BJ (cell line): ENCODE measurements around the gene GALNT17. TPM values are rescaled to one million over a fixed set of nuclear protein-coding genes. Genes with fewer than 3 reads are reported as not detected.

Experiments used
- CTCF ChIA-PET: fragments of 350-600 bp; formaldehyde crosslinking; extraction: SDS; loops from one replicate; lab custom pipeline; 2021; ENCODE audit warnings: antibody characterized with exemption, inconsistent platforms; lab: Yijun Ruan, JAX
- POLR2A ChIA-PET: fragments of 300-600 bp; sonication (Branson Sonifier 250); formaldehyde crosslinking; extraction: SDS; loops from one replicate; lab custom pipeline; 2021; ENCODE audit warnings: antibody characterized with exemption; lab: Charles Lee
- DNase-seq: peaks from one replicate; pipeline ENCODE4 v3.0.0-alpha.2; 2011; ENCODE audit warnings: low read depth
- H3K27me3 ChIP-seq: 2 replicates; pipeline ENCODE4 v1.6.0; 2011; ENCODE audit warnings: low read length; ENCODE audit not compliant: control insufficient read depth, insufficient read depth
- H3K36me3 ChIP-seq: 2 replicates; pipeline ENCODE4 v1.5.1; 2011; ENCODE audit warnings: low read length; ENCODE audit not compliant: control insufficient read depth, insufficient read depth
- H3K4me3 ChIP-seq: 2 replicates; pipeline ENCODE4 v1.5.1; 2011; ENCODE audit warnings: low read depth, mild to moderate bottlenecking, control low read depth, low read length
- polyA plus RNA-seq: library from polyadenylated mRNA; depleted of rRNA; stranded (reverse); fragments of >200 nt; gene quantifications from 2 replicates; pipeline ENCODE4 v1.2.3, GENCODE V29; 2011
- TF ChIP-seq, protein P1 (sequence below): IDR thresholded peaks from 2 replicates; pipeline ENCODE4 v1.5.1; 2011; ENCODE audit warnings: low read depth, mild to moderate bottlenecking, control low read depth, inconsistent platforms, low read length, moderate library complexity; ENCODE audit not compliant: insufficient read depth

Gene GALNT17
- polyA plus RNA-seq, 1 experiment = not detected

DNA sequence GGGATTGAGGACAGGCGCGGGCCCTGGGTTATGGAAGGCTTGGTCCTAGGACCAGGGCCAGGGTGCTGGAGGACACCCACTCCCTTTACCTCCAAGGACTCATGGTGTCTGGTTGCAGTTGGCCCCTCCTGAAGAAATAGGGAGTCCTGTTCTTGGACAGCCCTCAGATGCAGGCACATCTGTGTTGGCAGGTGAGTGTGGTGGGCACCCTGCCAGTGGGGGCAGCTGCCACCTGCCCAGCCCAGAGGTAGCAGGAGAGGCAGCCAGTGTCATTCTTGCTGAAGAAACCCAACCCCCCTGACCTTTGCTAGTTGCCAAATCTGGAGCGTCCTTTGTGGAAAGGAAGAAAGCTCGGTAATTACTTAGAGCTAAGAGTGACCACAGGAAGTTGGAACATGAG lies 8.3 kb downstream of the GALNT17 start:
- H3K27me3 ChIP-seq = no peaks in the 10 kb centered on the region
- POLR2A ChIA-PET = no interaction called here
- TF ChIP-seq, protein P1, sequence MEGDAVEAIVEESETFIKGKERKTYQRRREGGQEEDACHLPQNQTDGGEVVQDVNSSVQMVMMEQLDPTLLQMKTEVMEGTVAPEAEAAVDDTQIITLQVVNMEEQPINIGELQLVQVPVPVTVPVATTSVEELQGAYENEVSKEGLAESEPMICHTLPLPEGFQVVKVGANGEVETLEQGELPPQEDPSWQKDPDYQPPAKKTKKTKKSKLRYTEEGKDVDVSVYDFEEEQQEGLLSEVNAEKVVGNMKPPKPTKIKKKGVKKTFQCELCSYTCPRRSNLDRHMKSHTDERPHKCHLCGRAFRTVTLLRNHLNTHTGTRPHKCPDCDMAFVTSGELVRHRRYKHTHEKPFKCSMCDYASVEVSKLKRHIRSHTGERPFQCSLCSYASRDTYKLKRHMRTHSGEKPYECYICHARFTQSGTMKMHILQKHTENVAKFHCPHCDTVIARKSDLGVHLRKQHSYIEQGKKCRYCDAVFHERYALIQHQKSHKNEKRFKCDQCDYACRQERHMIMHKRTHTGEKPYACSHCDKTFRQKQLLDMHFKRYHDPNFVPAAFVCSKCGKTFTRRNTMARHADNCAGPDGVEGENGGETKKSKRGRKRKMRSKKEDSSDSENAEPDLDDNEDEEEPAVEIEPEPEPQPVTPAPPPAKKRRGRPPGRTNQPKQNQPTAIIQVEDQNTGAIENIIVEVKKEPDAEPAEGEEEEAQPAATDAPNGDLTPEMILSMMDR = no peak
- no peaks in the 10 kb centered on the region for H3K36me3 ChIP-seq
- H3K4me3 ChIP-seq = no peak overlapping the region
- CTCF ChIA-PET = no interaction called here
- DNase-seq = no peak

DNA sequence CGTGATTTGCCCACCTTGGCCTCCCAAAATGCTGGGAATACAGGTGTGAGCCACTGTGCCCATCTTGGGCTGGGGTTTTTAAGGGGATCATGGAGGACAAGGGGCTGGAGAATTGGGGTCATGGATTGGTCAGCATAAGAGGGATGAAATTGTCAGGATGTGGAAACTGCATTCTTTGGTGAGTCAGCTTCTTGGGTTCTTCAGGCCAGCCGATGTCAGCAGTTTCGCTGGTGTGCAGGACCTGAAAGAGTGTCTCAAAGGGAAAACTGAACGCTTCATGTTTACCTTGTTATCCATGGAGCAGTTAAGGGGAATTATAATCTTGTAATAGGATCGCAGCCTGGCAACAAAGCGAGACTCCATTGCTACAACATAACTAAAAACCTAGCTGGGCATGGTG lies 13.0 kb downstream of the GALNT17 start:
- CTCF ChIA-PET = no interaction called here
- TF ChIP-seq, protein P1 = no peak
- POLR2A ChIA-PET = no interaction called here
- no peaks in the 10 kb centered on the region for H3K27me3 ChIP-seq
- H3K4me3 ChIP-seq = no peak overlapping the region
- DNase-seq = no peak
- no peaks in the 10 kb centered on the region for H3K36me3 ChIP-seq

DNA sequence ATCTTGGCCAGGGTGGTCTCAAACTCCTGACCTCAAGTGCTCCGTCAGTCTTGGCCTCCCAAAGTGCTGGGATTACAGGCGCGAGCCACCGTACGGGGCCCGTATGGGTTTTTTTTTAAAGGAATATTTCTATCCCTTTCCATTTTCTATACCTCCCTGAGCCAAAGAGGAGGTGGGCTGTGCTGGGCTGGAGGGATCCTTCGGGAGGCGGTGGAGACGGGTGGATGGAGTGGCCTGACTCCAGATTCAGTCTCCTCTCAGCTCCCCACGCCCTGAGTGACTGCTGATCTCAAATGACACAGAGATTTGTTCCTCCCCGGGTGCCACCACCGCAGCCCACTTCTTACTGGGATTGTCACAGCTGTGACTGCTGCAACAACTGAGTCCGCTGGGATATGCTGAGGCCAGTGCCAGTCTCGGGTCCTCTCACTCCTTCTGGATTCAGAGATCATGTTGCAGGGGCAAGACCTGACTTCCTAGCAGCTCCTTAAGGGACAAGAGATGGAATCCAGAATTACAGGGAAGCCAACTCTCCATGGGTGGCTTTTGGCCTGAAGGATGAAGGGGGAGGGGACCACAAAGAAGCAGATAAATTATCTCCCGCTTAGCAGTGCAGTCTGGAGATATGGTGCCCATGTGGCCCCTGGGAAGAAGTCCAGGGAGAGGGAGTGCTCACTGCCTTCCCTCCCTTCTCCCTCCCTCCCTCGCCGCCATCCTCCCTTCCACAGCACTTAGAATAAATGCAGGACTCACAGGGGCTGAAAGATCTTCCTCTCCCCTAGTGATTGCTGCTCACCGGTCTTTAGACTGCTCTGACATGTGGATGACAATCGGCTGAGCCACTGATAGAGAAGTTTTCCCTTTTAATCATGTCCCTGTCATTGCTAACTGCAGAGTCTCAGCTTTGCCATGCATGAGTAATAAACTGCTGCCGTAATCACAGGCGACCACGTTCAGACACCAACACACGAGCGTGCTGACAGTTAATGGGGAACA lies 14.3 kb downstream of the GALNT17 start:
- CTCF ChIA-PET = no interaction called here
- Histone ChIP-seq H3K4me3 (no peak overlapping the region), H3K27me3 (no peaks in the 10 kb centered on the region), H3K36me3 (no peaks in the 10 kb centered on the region)
- TF ChIP-seq, protein P1 = no peak
- POLR2A ChIA-PET = no interaction called here
- no peak for DNase-seq

DNA sequence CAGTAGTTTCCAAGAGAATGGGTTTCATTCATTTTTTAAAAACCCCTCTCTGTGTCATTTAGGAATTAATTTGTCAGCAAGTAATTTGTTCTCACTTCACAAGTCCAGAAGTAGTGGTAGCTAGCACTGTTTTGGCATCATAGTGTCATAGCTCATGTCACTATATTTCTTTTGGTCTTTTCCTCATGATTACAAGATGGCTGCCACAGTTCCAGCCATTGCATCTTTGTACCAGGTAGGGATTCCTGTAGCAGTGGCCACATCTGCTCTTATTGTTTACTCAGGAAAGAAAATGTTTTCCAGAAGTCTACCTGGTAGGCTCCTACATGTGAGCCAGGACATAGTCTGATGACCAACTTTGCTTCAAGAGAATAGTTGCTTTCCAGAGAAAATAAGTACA lies 16.2 kb downstream of the GALNT17 start:
- DNase-seq = no peak
- Histone ChIP-seq H3K36me3 (no peaks in the 10 kb centered on the region), H3K4me3 (no peak overlapping the region), H3K27me3 (no peaks in the 10 kb centered on the region)
- ChIA-PET CTCF (no interaction called here), POLR2A (no interaction called here)
- TF ChIP-seq, protein P1 = no peak

DNA sequence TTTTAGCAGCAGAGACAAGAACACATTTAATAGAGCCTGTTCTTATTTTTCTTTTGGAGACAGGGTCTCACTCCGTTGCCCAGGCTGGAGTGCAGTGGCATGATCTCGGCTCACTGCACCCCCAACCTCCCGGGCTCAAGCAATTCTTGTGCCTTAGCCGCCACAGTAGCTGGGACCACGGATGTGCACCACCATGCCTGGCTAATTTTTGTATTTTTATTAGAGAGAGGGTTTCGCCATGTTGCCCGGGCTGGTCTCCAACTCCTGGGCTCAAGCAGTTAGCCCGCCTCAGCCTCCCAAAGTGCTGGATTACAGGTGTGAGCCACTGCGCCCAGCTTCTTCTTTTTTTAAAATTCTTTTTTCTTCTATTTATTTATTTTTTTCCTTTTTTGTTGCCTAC lies 23.3 kb downstream of the GALNT17 start:
- no peaks in the 10 kb centered on the region for H3K36me3 ChIP-seq
- TF ChIP-seq, protein P1 = no peak
- H3K27me3 ChIP-seq = no peaks in the 10 kb centered on the region
- no peak overlapping the region for H3K4me3 ChIP-seq
- ChIA-PET CTCF (no interaction called here), POLR2A (no interaction called here)
- no peak for DNase-seq
